ENCODE data around the gene COA7. TPM values are rescaled to one million over a fixed set of nuclear protein-coding genes. Genes with fewer than 3 reads are reported as not detected.

The COA7 gene
- total RNA-seq, 6 experiments from 2014 or later = 13.6 to 17.8 (median 15.8) TPM

GRCh38 chr1:52662645-52663313 is 35.4 kb downstream of the COA7 start:
- H3K36me3 ChIP-seq = no peaks in the 10 kb centered on the region
- H3K27ac ChIP-seq = no peak overlapping the region
- DNase-seq (no peak), ATAC-seq (peak; percentile 61 to 86 (median 68))
- peaks cover 0 to 13% (median 0%) of the 10 kb centered on the region in 4 donors for H3K4me1 ChIP-seq
- no peak overlapping the region for H3K4me3 ChIP-seq
- no peaks in the 10 kb centered on the region for H3K27me3 ChIP-seq
- intact Hi-C loops (cut with DNase I) = no loop called here
- WGBS (ENCODE audit: insufficient coverage, low coverage, low lambda C conversion rate, missing lambda C conversion rate) = 44% methylated on average over 12 of the region's 13 CpGs
- no peaks in the 10 kb centered on the region for H3K9me3 ChIP-seq
- TF ChIP-seq CTCF (IDR thresholded peaks at IDR 0.05) (no peak), POLR2A (IDR thresholded peaks at IDR 0.05) (no peak)

DNA sequence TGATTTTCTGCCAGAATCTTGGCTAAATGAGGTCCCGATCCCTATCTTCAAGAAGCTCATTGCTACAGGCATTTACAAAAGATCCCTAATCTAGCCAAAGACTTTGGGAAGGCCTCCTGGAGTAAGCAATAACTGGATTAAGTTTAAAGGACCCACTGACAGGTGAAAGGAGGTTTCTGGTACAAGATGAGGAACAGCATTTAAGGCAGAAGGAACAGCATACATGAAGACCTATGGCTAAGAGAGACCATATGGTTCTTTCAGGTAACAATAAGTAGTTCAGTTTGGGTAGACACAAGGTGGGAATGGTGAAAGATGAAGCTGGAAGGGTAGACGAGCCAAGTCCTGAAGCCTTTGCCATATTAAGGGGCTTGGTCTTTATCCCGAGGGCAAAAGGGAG is 37.3 kb downstream of the COA7 start:
- 0% methylated on average over 1 of the region's 3 CpGs for WGBS (ENCODE audit: insufficient coverage, low coverage, low lambda C conversion rate, missing lambda C conversion rate)
- intact Hi-C loops (cut with DNase I) = no loop called here
- ATAC-seq (no peak), DNase-seq (no peak)
- Histone ChIP-seq H3K9me3 (no peaks in the 10 kb centered on the region), H3K27me3 (no peaks in the 10 kb centered on the region), H3K27ac (no peak overlapping the region), H3K4me3 (no peak overlapping the region), H3K36me3 (no peaks in the 10 kb centered on the region), H3K4me1 (peaks cover 0 to 13% (median 0%) of the 10 kb centered on the region in 4 donors)
- no peak for TF ChIP-seq POLR2A (IDR thresholded peaks at IDR 0.05)
- no peak for TF ChIP-seq CTCF (IDR thresholded peaks at IDR 0.05)

DNA sequence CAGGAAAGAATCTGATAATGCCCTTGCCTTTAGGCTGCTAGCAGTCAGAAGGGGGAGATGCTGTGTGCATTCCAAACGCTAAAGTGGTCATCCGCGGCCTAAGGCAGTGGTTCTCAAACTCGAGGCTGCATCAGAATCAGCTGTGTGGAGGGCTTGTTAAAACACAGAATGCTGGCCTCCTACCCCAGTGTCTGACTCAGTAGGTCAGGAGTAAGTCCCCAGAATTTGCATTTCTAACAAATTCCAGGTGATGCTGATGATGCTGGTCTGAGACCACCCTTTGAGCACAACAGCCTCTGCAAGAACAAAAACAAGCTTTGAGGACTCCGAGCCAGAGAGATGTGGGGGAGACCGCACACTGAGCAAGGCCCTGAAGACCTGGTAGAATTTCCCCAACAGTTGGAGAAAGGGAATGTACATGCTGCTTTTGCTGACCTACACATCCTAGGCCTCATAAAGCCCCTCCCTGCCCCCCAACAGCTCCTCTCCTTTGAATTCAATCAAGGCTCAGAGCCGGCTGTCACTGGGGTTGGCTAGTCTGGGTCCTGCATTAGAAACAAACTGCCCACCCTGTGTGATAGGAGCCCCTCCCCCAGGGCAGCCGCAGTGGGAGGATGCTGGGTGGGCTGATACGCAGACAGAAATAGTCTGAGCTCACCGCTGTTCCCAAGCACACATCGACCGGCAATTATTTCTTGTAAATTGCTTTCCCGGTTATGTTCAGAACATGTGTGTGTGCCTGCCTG is 38.1 kb downstream of the COA7 start:
- ATAC-seq (no peak), DNase-seq (no peak)
- H3K27ac ChIP-seq = no peak overlapping the region
- H3K4me1 ChIP-seq = peaks cover 0 to 9% (median 0%) of the 10 kb centered on the region in 4 donors
- H3K36me3 ChIP-seq = no peaks in the 10 kb centered on the region
- TF ChIP-seq CTCF (IDR thresholded peaks at IDR 0.05) (no peak), POLR2A (IDR thresholded peaks at IDR 0.05) (no peak)
- H3K27me3 ChIP-seq = no peaks in the 10 kb centered on the region
- H3K9me3 ChIP-seq = no peaks in the 10 kb centered on the region
- intact Hi-C loops (cut with DNase I) = no loop called here
- H3K4me3 ChIP-seq = no peak overlapping the region
- 81% methylated on average over 7 of the region's 13 CpGs for WGBS (ENCODE audit: insufficient coverage, low coverage, low lambda C conversion rate, missing lambda C conversion rate)

DNA sequence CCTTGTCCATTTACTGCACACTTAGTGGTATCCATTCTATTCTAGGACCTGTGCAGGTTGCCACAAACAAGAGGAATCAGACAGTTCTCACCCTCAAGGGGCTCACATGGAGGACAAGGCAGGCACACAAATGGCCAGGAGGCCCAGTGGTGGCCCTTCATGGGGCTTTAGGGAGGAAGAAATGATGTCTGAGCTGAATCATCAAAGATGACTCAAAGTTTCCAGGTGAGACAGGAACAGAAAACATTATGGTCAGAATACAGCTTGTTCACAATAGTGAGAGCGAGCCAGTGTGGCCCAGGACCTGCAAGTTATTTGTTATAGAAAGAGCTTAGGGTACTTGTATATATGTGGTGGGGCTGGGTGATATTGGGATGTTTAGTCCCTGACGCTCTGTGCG is 38.8 kb downstream of the COA7 start:
- Histone ChIP-seq H3K4me1 (peaks cover 0 to 8% (median 0%) of the 10 kb centered on the region in 4 donors), H3K27ac (no peak overlapping the region), H3K36me3 (no peaks in the 10 kb centered on the region), H3K27me3 (no peaks in the 10 kb centered on the region), H3K9me3 (no peaks in the 10 kb centered on the region), H3K4me3 (no peak overlapping the region)
- 90% methylated on average over 3 of the region's 3 CpGs for WGBS (ENCODE audit: insufficient coverage, low coverage, low lambda C conversion rate, missing lambda C conversion rate)
- TF ChIP-seq CTCF (IDR thresholded peaks at IDR 0.05) = no peak
- TF ChIP-seq POLR2A (IDR thresholded peaks at IDR 0.05) = no peak
- ATAC-seq (no peak), DNase-seq (no peak)
- intact Hi-C loops (cut with DNase I) = no loop called here

Data from right lobe of liver (tissue), 6 donors.